ENCODE data around the gene AFP.

The AFP gene

GRCh38 chr4:73460913-73461522, 25.0 kb downstream of the AFP start:
- DNase-seq (ENCODE audit: low spot score) = no peak
- ChIA-PET CTCF (no interaction called here), POLR2A (ENCODE audit: low non-redundant PET) (no interaction called here)
- TF ChIP-seq, protein P1, sequence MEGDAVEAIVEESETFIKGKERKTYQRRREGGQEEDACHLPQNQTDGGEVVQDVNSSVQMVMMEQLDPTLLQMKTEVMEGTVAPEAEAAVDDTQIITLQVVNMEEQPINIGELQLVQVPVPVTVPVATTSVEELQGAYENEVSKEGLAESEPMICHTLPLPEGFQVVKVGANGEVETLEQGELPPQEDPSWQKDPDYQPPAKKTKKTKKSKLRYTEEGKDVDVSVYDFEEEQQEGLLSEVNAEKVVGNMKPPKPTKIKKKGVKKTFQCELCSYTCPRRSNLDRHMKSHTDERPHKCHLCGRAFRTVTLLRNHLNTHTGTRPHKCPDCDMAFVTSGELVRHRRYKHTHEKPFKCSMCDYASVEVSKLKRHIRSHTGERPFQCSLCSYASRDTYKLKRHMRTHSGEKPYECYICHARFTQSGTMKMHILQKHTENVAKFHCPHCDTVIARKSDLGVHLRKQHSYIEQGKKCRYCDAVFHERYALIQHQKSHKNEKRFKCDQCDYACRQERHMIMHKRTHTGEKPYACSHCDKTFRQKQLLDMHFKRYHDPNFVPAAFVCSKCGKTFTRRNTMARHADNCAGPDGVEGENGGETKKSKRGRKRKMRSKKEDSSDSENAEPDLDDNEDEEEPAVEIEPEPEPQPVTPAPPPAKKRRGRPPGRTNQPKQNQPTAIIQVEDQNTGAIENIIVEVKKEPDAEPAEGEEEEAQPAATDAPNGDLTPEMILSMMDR (conservative IDR thresholded peaks at IDR 0.05; ENCODE audit: low read depth) = no peak
- H3K27ac ChIP-seq = no peak overlapping the region

DNA sequence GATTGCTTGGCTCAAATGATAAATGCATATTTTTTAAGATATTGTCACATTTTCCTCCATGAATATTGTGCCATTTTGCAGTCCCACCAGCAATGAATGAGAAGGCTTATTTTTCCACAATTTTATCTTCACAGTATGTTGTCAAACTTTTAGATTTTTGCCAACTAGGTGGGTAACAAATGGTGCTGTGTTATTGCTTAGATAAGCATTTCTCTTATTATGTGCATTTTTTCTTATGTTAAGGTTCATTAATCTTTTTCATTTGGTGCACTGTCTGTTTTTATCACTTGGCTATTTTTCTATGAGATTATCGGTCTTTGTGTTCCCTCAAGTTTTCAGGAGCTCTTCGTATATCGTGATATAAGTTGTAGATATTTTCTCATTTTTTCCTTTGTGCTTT, 32.1 kb downstream of the AFP start:
- ChIA-PET CTCF (interaction anchor here (0.6 kb wide), 1 partner anchor 191 kb away, joined by 5 read pairs; no protein-coding TSS in a partner anchor), POLR2A (ENCODE audit: low non-redundant PET) (no interaction called here)
- TF ChIP-seq, protein P1 (conservative IDR thresholded peaks at IDR 0.05; ENCODE audit: low read depth) = no peak

DNA sequence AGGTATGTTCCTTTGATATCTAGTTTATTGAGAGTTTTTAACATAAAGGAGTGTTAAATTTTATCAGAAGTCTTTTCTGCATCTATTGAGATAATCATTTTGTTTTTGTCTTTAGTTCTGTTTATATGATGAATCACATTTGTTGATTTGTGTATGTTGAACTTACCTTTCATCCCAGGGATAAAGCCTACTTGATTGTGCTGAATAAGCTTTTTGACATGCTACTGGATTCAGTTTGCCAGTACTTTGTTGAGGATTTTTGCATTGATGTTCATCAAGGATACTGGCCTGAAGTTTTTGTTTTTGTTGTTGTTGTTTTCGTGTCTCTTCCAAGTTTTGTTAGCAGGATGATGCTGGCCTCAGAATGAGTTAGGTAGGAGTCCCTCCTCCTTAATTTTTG, 34.7 kb downstream of the AFP start:
- ChIA-PET CTCF (no interaction called here), POLR2A (ENCODE audit: low non-redundant PET) (no interaction called here)
- no peak overlapping the region for H3K27ac ChIP-seq
- TF ChIP-seq, protein P1 (conservative IDR thresholded peaks at IDR 0.05; ENCODE audit: low read depth) = no peak
- no peak for DNase-seq (ENCODE audit: low spot score)

More for the DNA sequence above, 32.1 kb downstream of the AFP start:
- H3K27ac ChIP-seq = no peak overlapping the region
- DNase-seq (ENCODE audit: low spot score) = no peak

- DNase-seq (ENCODE audit: low spot score) = no peak
- no peak overlapping the region for H3K27ac ChIP-seq
- TF ChIP-seq, protein P1 (conservative IDR thresholded peaks at IDR 0.05; ENCODE audit: low read depth) = no peak
- CTCF ChIA-PET = interaction anchor here (1.0 kb wide), 1 partner anchor 14 kb away, joined by 3 read pairs; no protein-coding TSS in a partner anchor
- POLR2A ChIA-PET (ENCODE audit: low non-redundant PET) = no interaction called here
Observed at GRCh38 chr4:73477176-73477575, 41.2 kb downstream of the AFP start.

GRCh38 chr4:73479323-73479722, 43.3 kb downstream of the AFP start:
- ChIA-PET POLR2A (ENCODE audit: low non-redundant PET) (no interaction called here), CTCF (interaction anchor here (0.6 kb wide), 1 partner anchor 10 kb away, joined by 5 read pairs; no protein-coding TSS in a partner anchor)
- TF ChIP-seq, protein P1 (conservative IDR thresholded peaks at IDR 0.05; ENCODE audit: low read depth) = no peak
- no peak overlapping the region for H3K27ac ChIP-seq
- DNase-seq (ENCODE audit: low spot score) = no peak

DNA sequence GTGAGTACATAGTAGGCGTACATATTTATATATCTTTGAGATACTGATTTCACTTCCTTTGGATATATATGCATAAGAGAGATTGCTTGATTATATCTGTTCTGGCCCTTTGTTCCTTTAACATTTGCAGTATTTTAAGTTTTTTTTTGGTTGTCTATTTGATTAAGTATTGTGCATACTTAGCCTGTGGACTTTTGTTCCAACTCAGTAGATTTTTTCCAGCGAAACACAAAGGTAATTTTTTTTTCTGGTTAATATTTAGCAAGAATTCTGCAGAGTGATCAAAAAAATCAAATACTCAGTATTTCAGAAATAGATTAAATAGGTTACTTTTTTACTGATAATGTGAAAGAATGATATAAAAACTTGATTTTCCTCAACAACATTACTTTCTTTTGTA, 45.3 kb downstream of the AFP start, which contains the start of gene AFM:
AFM (plus strand) TSS at position 388 of the 400 bp plus-strand sequence. CDS start 31 bp downstream, outside the sequence.
- CTCF ChIA-PET = no interaction called here
- POLR2A ChIA-PET (ENCODE audit: low non-redundant PET) = no interaction called here
- no peak for DNase-seq (ENCODE audit: low spot score)
- TF ChIP-seq, protein P1 (conservative IDR thresholded peaks at IDR 0.05; ENCODE audit: low read depth) = no peak
- H3K27ac ChIP-seq = no peak within 1 kb of the TSS

All from RWPE1 (cell line).